ENCODE measurements around the gene RSPH10B2. TPM values are rescaled to one million over a fixed set of nuclear protein-coding genes. Genes with fewer than 3 reads are reported as not detected.

Gene RSPH10B2
- total and polyA plus RNA-seq, 9 of the 15 experiments (the other 6 are each of a cell fraction or from before 2014, with no cell fraction given), result 0.04 to 0.11 (median 0.08) TPM; not detected in 5

DNA sequence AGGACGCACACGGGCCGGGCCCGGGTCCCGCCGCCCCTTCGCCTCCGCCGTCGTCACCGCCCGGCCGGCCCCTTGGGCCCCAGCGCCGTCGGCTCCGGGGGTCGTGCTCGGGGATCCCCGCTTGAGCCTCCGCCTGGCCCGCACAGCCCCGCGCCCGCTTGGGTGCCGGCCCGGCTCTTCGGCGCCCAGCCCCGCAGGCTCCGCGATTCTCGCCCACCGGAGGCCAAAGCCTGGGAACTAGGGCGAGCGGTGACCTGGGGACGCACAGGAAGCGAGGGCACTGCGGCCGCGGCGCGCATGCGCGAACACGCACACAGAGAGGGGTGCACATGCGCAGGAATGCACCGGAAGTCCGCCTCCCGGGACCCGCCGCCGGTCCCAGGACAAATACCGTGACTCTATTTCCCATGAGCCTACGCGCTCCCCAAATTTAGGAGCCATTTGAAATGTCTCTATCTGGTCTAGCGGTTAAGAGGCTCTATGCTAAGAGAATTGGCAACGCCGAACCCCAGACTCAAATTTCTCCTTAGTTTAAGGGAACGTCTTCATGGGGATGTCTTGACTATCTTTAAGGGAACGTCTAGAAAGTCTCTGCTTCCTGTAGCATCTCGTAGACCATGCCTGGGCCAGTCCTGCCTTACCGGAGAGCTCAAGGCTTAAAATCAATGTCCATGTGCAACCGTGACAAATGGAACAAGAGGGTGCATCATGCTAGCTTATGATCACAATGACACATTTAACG, 47.1 kb upstream of the RSPH10B2 start, which contains the start of gene ZNF12 (continued):
- no peak for TF ChIP-seq FUS (optimal IDR thresholded peaks at IDR 0.05; ENCODE audit: low read depth, low read length)
- no peak for TF ChIP-seq TSHZ1 (CRISPR knock-in tag; IDR thresholded peaks at IDR 0.05)
- TF ChIP-seq POLR2G (IDR thresholded peaks at IDR 0.05; ENCODE audit: low read depth, low read length), result peak; percentile 92
- peak; percentile 30 for TF ChIP-seq U2AF1 (optimal IDR thresholded peaks at IDR 0.05; ENCODE audit: low read depth, low read length)
- TF ChIP-seq, protein P1, sequence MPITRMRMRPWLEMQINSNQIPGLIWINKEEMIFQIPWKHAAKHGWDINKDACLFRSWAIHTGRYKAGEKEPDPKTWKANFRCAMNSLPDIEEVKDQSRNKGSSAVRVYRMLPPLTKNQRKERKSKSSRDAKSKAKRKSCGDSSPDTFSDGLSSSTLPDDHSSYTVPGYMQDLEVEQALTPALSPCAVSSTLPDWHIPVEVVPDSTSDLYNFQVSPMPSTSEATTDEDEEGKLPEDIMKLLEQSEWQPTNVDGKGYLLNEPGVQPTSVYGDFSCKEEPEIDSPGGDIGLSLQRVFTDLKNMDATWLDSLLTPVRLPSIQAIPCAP (CRISPR knock-in tag; IDR thresholded peaks at IDR 0.05; ENCODE audit: borderline replicate concordance), result no peak
- TF ChIP-seq, protein P2, sequence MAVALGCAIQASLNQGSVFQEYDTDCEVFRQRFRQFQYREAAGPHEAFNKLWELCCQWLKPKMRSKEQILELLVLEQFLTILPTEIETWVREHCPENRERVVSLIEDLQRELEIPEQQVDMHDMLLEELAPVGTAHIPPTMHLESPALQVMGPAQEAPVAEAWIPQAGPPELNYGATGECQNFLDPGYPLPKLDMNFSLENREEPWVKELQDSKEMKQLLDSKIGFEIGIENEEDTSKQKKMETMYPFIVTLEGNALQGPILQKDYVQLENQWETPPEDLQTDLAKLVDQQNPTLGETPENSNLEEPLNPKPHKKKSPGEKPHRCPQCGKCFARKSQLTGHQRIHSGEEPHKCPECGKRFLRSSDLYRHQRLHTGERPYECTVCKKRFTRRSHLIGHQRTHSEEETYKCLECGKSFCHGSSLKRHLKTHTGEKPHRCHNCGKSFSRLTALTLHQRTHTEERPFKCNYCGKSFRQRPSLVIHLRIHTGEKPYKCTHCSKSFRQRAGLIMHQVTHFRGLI (CRISPR knock-in tag; IDR thresholded peaks at IDR 0.05), result no peak
- TF ChIP-seq HMGXB4 (CRISPR knock-in tag; IDR thresholded peaks at IDR 0.05), result no peak; the same call in 1 of the 2 replicates
- TF ChIP-seq LARP7 (IDR thresholded peaks at IDR 0.05), result no peak
- TF ChIP-seq HDAC1 (IDR thresholded peaks at IDR 0.05), result no peak
- TF ChIP-seq CHD1 (IDR thresholded peaks at IDR 0.05; ENCODE audit: low read length), result no peak
- no peak for TF ChIP-seq ZNF584 (CRISPR knock-in tag; IDR thresholded peaks at IDR 0.05; ENCODE audit: low read depth)
- TF ChIP-seq, protein P3, sequence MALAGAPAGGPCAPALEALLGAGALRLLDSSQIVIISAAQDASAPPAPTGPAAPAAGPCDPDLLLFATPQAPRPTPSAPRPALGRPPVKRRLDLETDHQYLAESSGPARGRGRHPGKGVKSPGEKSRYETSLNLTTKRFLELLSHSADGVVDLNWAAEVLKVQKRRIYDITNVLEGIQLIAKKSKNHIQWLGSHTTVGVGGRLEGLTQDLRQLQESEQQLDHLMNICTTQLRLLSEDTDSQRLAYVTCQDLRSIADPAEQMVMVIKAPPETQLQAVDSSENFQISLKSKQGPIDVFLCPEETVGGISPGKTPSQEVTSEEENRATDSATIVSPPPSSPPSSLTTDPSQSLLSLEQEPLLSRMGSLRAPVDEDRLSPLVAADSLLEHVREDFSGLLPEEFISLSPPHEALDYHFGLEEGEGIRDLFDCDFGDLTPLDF (CRISPR knock-in tag; IDR thresholded peaks at IDR 0.05), result no peak
- TF ChIP-seq, protein P4, sequence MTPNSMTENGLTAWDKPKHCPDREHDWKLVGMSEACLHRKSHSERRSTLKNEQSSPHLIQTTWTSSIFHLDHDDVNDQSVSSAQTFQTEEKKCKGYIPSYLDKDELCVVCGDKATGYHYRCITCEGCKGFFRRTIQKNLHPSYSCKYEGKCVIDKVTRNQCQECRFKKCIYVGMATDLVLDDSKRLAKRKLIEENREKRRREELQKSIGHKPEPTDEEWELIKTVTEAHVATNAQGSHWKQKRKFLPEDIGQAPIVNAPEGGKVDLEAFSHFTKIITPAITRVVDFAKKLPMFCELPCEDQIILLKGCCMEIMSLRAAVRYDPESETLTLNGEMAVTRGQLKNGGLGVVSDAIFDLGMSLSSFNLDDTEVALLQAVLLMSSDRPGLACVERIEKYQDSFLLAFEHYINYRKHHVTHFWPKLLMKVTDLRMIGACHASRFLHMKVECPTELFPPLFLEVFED (CRISPR knock-in tag; conservative IDR thresholded peaks at IDR 0.05), result no peak
- no peak for TF ChIP-seq DACH1 (IDR thresholded peaks at IDR 0.05; ENCODE audit: partially characterized antibody)
- TF ChIP-seq, protein P5, sequence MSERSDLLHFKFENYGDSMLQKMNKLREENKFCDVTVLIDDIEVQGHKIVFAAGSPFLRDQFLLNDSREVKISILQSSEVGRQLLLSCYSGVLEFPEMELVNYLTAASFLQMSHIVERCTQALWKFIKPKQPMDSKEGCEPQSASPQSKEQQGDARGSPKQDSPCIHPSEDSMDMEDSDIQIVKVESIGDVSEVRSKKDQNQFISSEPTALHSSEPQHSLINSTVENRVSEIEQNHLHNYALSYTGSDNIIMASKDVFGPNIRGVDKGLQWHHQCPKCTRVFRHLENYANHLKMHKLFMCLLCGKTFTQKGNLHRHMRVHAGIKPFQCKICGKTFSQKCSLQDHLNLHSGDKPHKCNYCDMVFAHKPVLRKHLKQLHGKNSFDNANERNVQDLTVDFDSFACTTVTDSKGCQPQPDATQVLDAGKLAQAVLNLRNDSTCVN (CRISPR knock-in tag; IDR thresholded peaks at IDR 0.05), result no peak
